HG03378 (cell line): ENCODE results near the gene LCOR.

Source experiments
- ATAC-seq: cut with Tn5 transposase; IDR thresholded peaks from one replicate; pipeline ENCODE4 v1.9.1; 2021; ENCODE audit warnings: mild to moderate bottlenecking, moderate library complexity; ENCODE audit not compliant: unreplicated experiment

LCOR gene

DNA sequence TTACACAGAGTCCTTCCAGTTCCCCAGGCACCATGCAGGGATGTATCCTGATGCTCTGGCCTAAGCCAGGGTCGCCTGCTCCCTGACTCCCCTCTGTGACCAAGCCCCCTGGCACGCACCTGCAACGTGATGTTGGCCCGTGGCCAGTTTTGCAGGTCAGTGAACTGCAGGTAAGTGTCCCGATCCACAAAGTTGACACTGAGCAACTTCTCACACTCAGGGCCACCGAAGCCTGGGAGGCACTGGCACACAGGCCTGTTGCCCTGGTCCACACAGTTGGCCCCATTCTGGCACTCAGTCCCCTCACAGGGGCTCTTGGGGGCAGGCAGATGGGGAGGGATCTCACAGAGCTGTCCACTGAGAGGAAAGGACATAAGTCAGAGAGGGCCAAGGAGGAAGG lies 174.3 kb downstream of the LCOR start:
- ATAC-seq = no peak

DNA sequence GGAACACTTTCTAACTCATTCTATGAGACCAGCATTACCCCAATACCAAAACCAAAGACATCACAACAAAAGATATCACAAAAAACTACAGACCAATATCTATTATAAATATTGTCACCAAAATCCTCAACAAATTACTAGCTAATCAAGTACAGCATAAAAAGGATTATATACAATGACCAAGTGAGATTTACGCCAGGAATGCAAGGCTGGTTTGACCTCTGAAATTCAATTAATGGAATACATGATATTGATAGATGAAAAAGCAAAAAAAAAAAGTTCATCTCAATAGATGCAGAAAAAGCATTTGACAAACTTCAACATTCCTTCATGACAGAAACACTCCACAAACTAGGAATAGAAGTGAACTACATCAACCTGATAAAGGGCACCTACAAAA lies 175.3 kb downstream of the LCOR start:
- no peak for ATAC-seq

DNA sequence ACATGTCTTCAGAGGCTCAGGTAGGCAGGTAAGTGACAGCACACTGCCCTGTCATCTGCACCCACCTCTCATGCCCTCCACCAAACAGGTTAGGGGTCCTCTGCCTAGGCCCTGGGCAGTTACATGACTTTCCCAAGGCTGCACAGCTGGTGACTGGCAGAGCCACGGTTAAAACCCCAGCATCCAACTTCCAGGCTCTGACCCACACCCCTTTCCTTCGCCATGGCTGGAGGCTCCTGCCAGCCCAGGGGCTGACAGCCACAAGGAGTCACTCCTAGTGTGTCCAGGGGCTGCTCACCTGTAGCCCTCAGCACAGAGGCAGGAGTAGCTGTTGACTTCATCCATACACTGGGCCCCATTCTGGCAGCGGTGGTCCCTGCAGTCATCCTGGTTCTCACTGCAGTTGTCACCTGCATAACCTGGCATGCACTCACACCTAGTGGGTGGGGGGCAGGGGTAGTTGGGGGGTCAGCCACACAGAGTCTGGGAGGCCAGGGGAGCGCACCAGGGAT lies 178.7 kb downstream of the LCOR start:
- no peak for ATAC-seq

DNA sequence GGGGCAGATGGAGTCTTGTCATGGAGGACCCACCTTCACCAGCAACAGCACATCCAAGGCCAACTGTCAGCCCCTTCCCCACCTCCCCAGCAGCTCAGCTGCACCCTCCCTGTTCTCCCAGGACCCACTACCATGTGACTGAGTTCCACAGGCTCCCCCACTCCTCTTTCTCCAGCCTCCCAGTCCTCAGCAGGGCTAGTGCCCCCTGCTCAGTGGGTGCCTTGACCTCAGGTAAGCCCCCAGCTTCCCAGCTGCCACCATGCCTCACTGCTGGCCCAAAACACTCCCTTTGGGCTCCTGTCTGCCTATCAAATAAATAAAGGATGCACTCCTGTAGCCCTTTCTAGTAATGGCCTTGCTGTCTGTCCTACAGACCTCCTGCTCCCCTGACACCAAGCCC lies 179.3 kb downstream of the LCOR start:
- no peak for ATAC-seq

DNA sequence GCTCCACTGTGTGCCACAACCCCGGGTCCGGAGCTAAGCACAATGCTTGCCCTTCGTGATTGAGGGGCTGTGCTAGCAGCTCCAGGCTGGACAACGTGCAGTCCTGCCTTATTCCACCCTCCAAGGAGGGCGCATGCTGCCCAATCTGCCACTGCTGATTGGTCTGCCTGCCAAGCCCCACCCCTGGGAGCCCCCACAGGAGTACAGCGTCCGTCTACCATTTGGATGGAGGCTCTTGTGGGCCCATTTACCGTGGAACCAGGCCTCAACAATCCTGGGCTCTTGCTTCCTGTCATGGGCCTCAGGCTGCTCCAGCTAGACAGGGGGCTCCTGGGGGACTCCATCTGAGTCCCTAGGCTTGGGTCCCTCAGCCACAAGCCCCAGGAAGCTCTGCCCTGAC lies 180.4 kb downstream of the LCOR start:
- ATAC-seq = no peak

DNA sequence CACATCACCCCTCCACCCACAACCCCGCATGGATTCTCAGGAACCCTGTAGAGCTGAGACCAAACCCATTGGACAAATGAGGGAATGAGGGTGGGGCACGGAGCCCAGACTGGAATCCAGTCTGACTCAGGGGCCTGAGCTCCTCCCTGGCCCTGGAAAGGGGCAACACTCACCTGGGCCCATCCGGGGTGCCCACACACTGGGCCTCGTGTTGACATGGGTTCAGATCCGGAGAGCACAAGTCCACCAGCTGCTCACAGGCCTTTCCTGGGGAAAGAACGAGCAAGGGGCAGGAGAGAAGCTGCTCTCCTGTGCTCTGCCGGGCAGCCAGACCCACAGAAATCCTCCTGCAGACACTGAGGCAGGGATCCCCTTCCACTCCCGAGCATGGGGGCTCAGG lies 181.5 kb downstream of the LCOR start:
- ATAC-seq = no peak

DNA sequence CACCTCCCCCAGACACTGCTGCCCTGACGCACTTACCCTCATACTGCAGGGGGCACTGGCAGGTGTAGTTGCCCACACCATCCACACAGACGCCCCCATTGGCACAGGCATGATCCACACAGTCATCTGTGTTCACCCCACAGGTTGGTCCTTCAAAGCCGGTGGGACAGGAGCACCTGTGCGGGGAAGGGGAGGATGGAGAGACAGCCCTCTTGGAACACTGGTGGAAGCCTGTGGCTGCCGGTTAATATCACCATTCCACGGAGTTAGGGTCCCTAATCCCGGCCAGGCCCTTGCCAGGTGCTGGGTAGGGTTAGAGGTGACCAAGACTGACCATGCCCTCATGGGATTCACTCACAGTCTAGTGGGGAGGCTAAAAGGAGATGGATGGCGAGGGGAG lies 181.9 kb downstream of the LCOR start:
- no peak for ATAC-seq

DNA sequence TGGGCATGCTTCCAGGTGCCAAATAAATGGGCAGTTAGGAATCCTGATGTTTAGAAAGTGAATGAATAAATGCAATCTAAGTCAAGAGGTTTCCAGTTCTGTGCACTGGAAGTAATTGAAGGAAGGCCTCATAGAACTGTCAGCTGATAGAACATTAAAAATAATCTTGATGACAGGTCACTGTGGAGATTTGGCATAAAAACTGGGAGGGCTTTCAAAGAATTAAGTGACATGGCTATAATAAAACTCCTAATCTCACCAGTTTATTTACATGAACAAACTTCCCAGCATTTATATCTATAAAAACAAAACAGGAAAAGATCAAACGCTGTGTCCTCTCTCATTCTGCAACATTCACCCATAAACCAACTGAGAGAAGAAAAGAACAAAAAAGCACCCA lies 183.1 kb downstream of the LCOR start:
- no peak for ATAC-seq

DNA sequence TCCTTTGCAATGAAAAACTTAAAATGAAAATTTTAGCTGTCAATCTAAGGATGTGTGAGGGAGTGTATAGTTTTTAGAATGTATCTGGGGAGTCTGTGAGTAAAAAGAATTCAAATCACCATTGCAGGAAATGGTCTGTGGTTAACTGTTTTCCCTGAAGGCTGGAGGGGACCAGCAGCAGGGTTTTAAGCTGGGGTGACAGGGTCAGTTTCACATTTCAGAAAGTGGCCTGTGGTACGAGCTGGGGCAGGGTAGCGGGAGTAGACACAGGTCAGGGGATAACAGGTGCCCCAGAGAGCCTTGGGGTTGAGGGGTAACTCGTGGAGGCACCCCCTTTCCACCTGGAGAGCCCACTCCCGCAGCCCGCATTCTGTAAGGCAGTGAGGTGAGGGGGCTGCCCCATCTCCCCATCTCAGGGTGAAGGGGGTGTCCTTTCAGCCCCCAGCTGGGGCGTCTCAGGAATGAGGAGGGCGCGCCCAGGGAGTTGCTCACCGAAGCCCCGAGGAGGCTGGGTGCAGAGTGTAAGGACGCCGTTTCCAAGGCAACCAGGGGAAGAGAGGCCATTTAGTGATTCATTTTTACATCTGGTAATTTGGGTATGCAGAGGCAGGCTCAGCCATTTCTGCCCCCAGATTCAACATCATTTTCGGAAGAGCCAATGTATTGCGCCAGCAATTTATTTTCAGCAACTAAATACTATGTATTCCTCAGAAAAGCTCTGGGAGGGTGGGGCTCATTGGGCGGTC lies 184.8 kb downstream of the LCOR start:
- peak; percentile 68 for ATAC-seq

DNA sequence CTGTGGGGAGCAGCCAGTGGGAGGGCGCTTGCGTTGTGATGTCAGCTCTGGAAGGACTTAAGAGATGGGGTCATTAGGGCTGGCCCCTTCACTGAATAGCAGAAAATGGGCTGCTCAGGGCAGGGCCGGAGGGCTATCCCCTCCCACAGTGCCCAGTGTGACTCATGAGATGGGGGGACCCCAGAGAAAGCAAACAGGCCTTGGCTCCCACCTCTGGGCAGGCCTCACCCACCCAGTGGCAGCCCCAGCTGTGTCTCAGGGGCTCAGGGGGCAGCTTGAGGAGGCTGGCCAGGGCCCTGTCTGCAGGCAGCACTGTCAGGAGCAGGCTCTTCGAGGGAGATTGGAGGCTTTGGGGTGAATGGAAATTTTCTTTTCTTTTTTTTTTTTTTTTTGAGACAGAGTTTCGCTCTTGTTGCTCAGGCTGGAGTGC lies 185.4 kb downstream of the LCOR start:
- no peak for ATAC-seq

DNA sequence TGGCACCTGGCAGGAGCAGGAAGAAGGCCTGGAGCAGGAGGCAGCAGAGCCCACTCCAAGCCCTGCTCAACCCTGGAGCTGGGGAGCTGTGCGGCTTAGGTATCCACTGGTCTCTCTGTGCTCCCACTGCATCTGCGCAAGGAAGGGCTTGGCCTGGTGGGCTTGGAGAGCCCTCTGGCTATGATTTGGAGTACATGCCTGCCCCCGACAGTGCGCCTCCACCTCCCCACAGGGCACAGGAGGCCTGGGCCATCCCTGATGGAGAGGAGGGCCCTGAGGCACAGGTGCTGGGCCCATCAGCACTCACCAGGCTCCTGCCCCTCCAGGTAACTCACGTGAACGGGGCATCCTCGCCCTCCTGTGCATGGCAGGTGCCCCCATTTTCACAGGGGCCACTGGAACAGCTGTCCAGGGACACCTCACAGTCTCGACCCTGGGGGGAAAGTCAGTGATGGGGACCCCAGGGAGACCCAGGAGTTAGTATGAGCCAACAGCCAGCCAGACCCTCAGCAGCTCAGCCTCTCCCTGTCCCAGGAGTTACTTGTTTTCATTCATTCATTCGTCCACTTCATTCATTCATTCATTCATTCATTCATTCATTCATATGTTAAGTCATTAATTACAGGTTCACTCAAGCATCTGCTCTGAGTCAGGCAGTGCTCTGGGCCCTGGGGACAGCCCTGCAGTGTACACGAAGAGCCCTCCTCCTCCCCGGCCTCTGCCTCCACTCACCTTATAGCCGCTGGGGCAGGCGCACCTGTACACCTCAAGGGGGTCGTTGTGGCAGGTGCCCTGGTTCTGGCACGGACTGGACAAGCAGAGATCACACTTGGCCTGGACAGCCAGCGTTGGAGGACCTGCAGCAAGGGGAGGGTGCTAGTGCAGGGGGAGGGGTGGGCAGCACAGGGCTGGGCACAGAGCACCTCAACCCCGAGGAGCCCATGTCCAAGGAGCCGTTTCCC lies 186.4 kb downstream of the LCOR start:
- ATAC-seq = no peak

DNA sequence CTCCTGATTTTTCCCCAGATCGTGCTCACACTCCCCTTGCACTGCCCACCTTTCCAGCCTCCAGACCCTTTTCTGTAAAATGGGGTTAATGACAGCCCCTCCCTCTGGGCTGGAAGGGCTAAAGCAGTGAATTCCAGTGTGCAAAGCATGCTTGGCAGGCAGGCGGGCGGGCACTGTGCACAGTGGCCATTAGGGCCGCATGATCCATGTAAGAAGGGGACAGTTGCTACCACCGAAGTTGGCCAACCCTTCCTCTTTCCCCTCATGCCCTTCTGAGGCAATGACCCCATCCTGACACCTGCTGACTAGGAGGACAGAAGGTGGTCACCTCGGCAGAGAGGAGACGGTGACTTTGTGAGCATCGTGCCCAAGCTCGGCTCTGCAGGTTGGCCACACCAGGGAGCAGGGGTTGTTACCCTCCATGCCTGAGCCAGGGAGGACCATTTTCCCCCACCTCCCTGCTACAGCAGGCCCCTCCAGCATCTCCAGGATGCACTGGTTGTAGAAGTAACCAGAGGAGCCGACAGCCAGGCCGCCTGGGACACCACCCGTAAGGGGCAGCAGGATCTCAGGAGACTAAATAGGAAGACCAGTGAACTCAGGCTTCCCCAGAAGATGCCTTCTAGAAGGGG lies 187.2 kb downstream of the LCOR start:
- no peak for ATAC-seq

DNA sequence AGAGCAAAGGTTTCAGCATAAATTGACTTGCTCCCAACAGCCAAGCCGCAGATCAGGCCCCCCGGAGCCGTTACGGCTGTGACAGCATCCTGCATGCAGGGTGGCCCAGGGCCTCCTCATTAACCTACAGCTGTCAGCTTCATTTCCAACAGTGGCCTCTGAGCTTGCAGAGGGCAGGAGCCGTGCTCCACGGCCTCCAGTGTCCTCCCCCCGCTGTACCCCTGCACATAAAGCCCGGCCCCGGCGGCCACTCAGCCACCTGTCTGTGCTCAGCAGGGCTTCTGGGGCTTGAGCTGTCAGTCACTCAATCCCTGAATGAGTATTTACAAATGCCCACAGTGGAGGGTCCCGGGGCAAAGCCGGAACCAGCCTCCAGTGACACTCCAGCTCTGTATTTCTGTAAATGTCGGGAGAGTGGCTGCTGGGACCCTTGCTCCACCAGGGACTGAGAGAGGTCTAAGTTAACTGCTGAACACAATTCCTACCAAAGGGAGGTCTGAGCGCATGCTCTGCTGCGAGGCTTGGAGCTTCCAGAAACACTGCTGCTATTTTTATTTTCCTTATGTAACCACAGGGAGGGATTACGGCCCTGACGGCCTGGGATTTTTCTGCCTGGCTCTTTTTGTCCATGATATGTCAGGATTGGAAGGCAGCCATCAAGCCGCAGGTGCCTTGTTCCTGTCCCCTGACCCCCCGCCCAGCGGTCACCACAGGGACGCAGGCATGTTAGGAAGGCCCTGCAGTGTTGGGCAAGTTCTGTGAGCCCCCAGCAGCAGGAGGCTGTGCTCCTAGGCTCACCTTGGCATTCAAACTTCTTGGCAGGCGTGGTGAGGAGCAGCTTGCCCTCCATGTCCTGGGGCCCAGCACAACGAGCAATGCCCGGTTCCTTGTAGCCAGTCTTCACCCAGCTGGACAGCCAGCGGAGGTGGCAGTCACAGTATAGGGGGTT lies 188.6 kb downstream of the LCOR start:
- no peak for ATAC-seq

DNA sequence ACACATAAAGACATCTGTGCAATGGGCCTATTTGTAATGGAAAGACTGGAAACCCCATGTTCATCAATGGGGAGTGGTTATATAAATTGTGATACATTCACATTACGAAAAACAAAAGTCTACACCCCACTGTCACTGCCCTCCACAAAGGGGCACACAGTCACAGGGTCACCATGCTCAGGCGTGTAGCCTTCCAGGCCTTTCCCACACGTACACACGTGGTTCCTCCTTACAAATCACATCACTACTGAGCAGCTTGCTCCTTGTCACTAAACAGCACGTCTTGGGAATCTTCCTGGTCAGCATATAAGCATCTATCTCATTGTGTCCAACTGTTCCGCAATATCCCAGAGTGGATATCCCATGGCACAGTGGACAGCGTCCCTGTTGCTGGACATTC lies 190.5 kb downstream of the LCOR start:
- no peak for ATAC-seq

DNA sequence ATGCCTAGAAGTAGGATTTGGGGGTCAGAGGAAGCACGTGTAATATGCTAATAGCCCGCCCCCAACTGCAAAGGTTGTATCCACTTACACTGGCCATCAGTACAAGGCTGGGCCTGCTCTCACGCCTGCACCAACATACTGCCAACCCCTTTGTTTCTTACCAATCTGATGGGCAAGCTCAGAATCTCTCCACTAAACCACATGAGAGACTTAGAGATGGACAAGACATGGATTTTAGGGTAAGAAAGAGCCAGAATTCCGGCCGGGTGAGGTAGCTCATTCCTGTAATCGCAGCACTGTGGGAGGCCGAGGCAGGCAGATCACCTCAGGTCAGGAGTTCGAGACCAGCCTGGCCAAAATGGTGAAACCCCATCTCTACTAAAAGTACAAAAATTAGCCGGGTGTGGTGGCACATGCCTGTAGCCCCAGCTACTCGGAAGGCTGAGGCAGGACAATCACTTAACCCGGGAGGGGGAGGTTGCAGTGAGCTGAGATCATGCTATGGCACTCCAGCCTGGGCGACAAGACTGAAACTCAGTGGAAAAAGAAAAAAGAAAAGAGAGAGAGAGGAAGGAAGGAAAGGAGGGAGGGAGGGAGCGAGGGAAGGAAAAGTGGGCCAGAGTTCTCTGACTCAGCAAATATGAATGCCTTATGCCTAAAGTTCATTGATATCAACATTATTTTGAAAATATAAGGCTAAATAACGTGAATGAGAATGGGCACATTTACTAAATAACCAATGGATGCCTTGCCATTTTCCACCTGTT lies 191.5 kb downstream of the LCOR start:
- no peak for ATAC-seq

DNA sequence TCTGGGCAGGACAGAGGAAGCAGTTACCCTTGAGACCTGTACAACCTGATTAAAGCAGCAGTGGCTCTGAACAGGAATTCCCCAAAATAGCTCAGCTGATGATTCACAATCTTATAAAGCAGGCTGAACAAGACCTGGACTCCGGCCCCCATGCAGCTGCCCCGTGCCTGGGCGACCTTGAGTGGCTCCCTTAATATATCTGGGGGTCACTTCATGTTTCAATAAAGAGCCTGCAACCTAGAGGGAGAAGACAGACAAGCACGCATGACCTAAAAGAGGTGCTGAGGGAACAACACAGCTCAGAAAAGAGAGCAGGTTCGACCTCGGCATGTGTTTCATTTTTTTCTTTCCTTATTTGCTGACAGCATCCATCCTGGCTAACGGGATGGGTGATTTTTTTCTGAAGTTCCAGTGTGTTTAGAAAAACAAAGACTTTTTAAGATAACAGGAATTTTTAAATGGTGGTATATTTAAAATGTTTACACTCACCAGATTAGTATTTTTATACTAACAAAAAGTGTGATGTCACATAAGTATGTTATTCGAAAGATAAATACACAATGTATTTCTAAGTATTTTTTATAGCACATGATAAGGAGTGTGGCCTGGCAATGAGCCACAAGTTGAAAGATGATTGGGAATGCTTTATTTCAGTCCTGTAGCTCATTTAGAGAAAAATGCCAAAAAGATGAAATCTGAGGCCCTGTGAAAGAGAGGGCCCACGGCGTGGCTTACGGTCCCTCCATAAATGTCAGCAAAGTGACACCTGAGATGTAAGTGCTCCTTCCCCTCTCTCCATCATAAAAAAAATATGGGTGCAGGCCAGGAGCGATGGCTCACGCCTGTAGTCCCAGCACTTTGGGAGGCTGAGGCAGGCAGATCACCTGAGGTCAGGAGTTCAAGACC lies 192.3 kb downstream of the LCOR start:
- no peak for ATAC-seq

DNA sequence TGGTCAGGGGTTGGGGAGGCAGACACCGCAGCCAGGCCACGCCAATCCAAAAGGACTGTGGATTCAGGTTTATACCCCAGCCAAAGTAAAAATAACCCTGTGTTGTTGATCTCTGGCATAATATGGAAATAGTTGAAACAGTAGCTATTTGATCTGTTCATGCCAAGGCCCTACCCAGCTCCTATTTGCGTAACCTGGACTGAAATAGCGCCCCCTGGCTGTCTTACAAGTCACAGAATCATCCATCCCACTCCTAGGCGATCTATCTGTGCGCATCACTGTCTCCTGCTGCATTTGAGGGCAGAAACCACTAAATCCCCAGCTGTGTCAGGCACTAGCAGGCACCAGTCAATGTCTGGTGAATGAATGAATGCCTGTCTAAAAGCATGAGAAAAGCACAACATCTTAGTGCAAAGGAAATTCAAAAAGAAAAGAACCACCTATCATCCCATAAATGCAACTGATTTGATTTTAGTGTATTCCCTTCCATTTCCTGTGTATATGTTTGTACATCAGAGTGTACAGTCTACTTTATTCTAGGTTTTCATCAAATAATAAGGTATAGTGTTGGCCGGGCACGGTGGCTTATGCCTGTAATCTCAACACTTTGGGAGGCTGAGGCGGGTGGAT lies 193.6 kb downstream of the LCOR start:
- ATAC-seq = no peak
